Measurements from ENCODE around the gene CAMK4. TPM values are rescaled to one million over a fixed set of nuclear protein-coding genes. Genes with fewer than 3 reads are reported as not detected.

Gene CAMK4
- total and polyA plus RNA-seq, 2 of the 8 experiments (the other 6 are each of a cell fraction or from before 2014, with no cell fraction given), result 1.8 to 8.3 TPM

GRCh38 chr5:111494355-111494999 is 270.3 kb downstream of the CAMK4 start (continued):
- TF ChIP-seq PHF8 (conservative IDR thresholded peaks at IDR 0.05; ENCODE audit: low read depth, low read length) (no peak), MAX (IDR thresholded peaks at IDR 0.05) (no peak), TBP (IDR thresholded peaks at IDR 0.05; ENCODE audit: low read depth, low read length) (no peak), RBBP5 (IDR thresholded peaks at IDR 0.05; ENCODE audit: borderline replicate concordance, low read depth, low read length) (no peak), HDAC2 (IDR thresholded peaks at IDR 0.05; ENCODE audit: borderline replicate concordance in 1 of 2, low read depth in 2 of 2, low read length in 2 of 2) (no peak)

Measured in H1 (cell line).